ENCODE results near the gene RHOV.

The RHOV gene, protein sequence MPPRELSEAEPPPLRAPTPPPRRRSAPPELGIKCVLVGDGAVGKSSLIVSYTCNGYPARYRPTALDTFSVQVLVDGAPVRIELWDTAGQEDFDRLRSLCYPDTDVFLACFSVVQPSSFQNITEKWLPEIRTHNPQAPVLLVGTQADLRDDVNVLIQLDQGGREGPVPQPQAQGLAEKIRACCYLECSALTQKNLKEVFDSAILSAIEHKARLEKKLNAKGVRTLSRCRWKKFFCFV

DNA sequence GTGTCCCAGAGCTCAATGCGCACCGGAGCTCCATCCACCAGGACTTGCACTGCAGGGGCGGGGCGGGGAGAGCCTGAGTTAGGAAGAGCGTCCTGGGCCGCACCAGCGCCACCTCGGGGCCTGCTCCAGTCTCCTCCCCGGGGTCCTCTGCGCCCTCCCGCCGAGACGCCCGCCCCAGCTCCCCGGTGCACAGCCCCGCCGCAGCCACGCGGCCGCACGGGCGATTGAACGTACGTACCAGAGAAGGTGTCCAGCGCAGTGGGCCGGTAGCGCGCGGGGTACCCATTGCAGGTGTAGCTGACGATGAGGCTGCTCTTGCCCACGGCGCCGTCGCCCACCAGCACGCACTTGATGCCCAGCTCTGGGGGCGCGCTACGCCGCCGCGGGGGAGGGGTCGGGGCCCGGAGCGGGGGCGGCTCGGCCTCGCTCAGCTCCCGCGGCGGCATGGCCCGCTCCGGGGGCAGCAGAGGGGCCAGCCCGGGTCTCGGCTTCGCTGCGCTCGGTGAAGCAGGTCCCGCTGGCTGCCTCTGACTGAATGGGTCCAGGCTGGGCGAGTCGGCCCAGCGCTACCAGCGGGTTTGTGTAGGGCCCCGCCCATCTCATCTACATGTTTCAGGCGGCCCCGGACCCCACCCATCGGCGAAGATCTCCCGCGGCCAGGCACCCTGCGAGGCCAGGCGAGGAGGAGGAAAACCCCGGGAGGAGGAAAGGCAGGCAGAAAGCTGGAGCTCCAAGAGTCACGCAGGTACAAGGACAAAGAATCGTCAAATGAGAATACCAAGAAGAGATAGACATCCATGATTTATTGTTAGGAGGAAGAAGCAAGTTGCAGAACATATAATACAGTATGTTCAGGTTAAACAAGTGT, at the start of gene RHOV:
RHOV (minus strand) TSS at position 541 of the 868 bp plus-strand sequence; CDS start at position 446, 95 bp downstream.
- DNase-seq (ENCODE audit: low read depth) = no peak

DNA sequence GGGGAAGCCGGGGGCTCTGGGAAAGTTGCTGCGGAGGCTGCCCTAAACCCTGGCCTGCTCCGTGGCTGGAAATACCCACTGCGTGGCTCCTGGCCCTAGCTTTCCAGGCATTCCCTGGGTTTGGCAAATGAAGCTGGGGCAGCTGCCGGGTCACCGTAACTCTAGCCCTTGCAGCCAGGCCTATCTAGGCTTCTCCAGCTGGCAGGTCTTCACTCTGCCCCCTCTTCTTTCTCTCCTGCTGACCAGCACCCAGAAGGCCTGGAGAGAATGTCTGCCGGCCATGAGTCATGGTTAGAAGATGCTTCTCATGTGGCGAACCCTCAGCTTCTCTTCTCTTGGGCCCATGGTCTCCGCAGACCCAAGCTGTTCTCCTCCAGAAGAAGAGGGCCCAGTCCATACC, 49.5 kb upstream of the RHOV start:
- no peak for DNase-seq (ENCODE audit: low read depth)

DNA sequence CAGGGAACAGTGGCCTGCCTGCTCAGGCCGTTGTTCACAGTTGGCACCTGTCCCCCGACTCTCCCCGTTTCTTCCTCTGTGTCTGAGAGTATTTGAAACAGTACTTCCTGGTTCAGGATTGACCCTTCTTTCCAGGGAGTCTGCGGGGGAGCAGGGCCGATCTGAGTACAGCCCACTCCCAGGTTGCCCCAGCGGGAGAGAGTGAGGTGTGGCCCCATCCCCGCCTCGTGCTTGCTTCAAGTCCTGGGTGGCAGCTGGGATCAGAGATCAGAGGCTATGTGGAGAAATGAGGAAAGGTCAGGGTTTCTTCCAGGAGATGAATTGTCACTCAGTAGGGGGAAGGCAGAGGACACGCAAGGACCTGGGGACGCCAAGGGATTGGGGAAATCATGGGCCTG, 48.6 kb upstream of the RHOV start:
- no peak for DNase-seq (ENCODE audit: low read depth)

DNA sequence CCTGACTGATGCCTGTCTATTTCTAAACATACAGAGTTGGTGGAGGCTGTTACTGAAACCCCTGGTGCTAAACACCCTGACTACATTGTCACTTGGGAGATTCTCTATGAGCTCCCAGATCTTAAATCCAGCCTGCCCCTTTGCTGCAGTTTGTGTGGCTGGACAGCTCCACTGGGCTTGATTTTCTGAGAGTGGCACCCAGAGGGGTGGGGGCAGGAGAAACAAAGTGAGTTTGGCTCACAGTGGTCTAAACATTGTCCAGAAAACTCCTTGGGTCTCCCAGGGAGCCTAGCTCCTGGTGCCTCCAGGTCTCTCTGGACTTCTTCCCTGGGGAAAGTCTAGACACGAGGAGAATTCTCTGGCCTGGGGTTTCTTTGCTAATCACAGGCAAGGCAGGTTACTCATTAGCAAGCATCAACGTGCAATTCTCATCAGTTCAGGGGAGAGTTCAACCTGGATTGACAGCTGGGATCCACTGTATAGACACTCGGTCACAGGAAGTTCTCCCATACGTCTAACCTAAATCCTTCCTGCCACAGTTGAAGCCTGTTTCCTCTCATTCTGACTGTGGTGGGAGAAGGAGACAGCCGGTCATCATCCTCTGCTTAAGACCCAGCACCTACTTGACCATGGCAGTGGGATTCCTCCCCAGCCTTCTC, 48.0 kb upstream of the RHOV start:
- no peak for DNase-seq (ENCODE audit: low read depth)

DNA sequence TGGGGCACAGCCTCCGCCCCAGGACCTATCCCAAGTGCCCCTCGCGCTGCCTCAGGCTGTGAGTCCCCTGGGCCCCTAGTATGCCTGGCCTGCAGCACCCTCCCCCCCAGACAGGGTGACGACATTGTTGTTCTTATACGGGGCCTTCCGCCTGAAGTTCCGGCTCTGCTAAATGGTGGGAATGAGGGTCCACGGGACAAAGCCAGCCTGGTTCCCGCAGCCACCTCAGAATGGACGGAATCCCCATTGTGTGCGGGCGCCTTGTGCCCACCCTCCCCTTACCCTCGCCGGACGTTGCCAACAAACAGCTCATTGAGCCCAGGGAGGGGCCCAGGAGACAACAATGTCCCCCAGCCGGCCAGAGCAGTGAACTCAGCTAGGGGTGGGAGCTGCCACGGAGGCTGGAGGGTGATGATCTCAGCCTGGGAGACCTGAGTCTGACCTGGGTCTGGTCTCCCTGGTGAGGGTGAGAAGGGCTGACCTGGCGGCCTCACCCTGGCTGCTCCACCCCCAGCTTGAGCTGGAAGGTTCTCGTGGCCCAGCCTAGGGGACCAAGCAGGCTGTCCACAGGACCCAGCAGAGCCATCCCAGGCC, 44.9 kb upstream of the RHOV start:
- DNase-seq (ENCODE audit: low read depth) = no peak

DNA sequence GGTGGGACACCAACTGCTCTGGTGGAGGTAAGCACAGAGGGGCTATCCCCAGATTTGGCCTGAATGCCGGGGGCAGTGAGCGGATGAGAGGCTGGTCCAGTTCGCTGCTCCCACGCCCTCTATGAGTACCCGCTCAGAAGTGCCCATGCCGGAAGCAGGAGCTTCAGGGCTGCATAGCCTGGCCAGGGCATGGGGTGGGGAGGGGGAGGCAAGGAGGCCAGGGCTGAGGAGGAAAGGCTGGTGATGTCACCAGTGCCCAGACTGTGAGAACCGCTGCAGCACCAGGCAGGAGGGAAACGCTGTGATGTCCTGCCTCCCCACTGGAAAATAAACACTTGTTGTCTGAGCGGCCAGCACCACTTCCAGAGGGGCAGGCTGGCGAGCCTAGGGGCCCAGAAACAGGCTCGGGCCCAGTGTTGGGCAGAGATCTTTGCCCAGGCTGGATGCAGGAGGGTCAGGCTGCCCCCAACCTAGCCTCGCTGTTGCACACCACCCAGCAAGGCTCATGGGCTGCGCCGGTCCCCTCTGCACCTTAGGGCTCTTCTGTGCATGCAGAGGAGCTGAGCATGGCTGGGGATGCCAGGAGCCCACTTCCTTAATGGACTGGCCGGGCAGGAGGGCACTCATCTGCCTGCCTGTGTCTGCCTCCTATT, 44.2 kb upstream of the RHOV start:
- no peak for DNase-seq (ENCODE audit: low read depth)

DNA sequence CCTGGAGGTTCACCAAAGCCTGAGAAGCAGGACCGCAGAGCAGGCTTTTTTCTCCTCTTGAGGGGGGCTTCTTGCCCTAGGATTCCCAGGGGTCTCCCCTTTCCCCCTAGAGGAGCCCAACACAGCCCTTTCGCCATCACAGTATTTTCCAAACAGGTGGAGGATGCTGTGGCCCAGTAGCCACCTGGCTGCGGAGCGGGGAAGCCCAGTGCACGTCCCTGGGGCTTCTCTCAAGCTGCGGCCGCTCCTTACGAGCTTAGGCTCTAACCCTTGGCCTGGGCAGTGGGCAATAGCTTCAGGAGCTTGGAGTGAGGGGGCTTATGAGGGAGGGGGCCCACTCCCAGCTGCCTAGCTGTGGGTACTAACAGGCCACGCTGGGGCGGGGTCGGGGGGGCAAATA, 43.6 kb upstream of the RHOV start:
- no peak for DNase-seq (ENCODE audit: low read depth)

DNA sequence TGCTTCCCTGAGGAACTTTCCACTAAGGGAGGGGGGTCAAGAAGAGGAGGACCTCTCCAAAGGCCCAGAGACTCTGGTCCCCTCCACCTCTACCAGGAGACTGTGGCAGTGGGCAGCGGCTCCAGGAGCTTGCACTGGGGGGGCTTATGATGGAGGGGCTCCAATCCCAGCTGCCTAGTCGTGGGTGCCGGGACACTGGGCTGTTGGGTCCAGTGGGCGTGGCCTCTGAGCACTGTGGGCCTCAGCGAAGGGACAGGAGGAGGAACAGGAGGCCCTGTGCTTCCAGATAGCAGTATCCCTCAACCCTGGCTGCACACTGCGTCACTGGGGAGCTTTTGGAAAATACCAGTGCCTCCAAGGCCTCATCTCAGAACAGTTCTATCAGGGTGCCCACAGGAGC, 41.6 kb upstream of the RHOV start:
- no peak for DNase-seq (ENCODE audit: low read depth)

DNA sequence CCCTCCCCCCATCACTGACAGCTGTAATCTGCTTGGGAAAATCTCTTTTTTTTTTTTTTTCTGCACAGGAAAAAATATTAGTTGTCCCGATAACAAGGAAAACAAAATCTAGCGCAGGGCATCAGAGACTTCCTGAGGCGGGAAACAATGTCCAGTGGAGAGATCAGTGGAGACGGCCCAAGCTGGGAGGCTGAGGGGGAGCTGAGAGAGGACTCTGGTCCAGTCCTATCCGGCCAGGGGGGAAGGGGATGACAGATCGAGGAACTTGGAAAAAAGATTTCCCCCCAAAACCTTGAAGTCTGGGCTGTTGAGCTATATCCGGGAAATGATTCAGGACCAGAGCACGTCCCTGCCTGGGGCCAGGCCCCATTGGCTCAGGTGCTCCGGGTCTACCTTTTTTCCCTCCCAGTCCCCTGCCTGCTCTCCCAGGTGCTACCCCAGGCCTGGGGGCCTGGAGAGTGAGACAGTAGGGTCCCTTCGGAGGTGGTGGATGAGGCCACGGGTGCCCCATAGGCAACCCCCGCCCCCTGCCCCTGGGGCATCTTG, 41.2 kb upstream of the RHOV start:
- no peak for DNase-seq (ENCODE audit: low read depth)

DNA sequence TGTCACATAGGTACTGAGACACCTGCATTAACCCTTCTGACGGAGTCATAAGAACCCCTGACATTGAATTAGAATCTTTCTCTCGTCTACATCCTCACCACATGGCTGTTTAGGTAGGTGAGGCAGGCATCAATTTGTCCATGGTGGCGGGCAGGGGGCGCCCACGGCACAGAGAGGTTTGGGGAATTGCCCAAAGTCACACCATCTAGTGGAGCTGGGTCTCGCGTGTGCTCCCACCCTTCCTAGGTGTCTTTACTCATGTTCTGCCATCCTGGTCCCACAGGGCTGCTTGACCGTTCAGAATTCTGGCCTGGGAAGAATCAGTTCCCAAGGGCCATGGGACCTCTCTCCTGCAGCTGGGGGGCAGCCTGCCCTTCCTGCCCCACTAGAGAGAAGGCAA, 40.5 kb upstream of the RHOV start:
- no peak for DNase-seq (ENCODE audit: low read depth)

DNA sequence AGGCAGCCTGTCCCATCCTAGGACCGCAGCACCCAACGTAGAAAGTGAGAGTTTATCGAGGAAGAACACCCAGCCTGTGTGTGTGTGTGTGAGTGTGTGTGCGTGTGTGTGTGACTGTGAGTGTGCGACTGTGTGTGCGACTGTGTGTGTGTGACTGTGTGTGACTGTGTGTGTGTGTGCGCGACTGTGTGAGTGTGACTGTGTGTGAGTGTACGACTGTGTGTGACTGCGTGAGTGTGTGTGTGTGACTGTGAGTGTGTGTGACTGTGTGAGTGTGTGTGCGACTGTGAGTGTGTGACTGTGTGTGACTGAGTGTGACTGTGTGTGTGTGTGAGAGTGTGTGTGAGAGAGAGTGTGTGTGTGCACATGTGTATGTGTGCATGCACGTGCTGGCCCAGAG, 40.0 kb upstream of the RHOV start:
- no peak for DNase-seq (ENCODE audit: low read depth)

DNA sequence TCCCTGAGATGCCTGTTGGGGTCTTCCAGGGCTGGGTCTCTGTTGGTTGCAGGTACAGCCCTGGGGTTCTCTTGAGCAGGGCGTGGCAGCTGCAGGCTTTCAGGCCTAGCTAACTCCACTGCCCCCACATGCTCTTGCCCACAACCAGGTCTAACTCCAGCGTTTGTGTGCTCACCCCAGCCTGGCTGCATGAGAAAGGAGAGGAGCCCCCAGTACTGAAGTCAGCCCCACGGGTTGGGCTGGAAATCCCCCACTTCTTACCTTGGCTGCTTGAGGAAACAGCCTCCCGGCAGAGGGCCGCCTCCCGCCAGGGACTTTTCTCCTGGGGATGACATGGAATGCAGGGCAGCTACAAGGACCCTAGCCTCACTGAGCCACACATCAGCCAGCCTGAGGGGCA, 38.4 kb upstream of the RHOV start:
- no peak for DNase-seq (ENCODE audit: low read depth)

DNA sequence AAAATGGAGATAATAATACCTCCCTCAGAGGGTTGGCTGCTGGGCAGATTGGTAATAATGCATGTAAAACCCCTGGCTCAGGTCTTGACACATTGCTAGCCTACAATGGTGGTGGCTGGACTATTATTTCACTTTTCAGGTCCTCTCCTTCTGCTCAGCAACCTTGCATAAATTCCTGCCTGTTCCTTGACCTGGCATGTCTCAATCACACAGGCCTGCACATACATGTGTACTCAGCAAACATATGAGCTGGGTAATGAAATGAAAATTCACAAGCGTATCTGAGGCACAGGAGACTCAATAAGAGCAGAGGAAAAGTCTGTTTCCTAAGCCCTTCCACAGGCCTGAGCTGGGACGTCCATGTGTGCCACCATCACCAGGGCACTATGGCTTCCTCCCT, 37.7 kb upstream of the RHOV start:
- DNase-seq (ENCODE audit: low read depth) = no peak

DNA sequence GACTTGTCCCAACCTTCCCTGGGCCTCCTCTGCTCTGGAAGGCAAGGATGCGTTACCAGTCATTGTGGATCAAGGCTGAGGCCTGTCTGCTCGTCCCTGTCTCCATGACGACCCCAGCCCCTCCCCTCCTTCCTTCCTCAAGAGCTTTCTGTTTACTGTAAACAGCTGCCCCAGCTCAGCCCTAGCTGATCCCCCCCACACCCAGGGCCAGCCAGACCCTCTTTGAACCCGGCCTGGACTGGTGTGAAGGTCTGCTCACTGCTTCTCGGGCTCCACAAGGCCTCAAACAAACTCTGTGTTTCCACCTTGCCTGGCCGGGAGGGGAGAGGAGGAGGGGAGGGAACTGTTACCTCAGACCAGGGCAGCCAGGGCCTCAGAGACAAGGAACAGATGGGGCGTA, 37.1 kb upstream of the RHOV start:
- DNase-seq (ENCODE audit: low read depth) = no peak

DNA sequence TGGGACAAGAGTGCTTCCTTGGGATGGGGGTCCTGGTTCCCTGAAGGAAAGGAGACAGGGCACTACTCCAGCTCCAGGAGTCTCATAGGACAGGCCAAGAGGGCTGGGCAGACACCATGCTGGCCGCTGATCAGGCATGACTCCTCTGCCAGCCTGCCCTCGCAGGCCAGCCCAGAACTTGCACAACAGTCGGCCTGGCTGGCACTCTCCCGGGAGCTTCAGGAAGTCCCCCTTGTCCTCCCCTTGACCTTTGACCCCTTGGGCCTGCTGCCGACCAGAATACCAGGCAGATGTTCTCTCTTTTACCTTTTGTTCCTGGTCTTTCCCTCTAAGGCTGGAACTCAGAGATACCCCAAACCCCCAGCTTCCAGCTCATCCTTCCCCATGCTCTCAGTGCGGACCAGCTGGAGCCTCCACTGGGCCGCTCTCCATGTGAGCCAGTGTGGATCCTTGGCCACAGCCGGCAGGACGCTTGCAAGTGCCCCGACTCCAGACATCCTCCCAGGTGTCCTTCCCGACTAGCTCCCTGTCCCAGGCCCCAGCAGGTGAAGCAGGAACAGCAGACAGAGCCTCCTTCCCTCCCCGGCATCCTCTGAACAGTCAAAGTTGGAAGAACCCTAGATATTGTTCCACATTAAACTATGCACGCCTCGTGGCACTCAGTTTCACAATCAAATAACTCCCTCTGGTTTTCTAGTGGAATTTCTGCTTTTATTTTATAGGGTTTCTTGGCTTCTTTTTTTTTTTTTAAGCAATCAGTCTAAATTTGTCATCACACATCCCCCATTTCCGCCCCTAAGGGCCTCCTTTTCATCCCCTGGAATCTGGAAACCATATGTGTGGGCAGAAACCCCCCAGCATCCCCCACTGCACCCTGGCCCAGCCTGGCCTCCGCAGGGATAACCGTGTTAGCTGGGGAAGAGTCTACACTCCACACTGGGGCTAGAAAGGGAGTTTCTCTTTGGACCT, 35.9 kb upstream of the RHOV start:
- no peak for DNase-seq (ENCODE audit: low read depth)

DNA sequence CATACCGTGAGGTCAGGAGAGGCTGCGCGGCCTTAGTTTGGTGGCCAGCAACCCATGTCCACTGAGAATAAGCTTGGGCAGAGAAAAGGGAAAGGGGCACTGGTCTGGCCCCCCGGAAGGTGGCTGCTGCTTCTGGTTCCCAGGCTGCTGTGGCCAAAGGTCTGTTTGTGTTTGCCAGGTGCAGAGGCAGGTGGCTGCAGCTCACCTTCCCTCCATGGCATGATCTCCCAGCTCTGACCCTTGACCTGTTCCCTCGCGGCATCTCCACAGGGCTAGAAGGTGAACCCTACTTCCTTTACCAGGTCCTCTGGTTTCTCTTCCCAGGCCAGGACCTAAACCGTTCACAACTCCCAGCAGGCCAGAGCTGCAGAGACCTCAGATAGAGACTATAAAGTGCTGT, 34.1 kb upstream of the RHOV start:
- DNase-seq (ENCODE audit: low read depth) = no peak

DNA sequence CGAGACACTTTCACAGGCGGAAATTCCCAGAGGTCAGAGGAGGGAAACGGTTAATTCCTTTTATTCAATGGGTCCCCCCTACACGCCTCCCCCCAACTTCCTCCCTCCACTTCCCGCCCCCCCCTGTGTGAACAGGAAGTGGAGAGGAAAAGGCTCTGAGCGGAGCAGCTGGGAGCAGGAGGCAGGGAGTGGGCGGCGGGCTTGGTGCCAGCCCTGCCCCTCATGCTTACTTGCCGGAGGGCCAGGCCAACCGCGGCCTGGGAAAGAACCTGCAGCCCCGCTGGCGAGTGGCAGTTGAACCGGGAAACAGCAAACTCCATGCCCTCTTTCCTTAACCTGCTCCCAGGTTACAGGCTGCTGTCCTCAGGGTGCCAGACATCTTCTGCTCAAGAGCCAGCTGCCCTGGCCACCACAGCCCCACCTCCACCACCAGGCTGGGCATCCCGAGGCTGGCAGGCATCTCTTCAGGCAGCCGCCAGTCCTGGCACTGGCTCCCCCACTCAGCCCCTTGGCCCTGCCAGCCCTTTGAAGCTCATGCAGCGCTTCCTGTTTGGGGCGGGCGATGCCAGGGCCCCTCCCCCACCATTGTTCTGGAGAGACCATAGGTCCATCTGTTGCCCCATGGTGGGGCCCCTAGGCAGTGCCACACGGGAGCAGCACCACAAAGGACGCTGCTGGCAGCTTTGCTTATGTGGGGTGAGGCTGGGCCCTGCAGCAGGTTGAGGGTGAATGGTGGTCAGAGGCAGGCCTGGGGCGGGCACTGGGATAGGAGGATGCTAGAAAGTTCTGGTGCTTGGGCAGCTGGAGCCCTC, 33.2 kb upstream of the RHOV start:
- no peak for DNase-seq (ENCODE audit: low read depth)

DNA sequence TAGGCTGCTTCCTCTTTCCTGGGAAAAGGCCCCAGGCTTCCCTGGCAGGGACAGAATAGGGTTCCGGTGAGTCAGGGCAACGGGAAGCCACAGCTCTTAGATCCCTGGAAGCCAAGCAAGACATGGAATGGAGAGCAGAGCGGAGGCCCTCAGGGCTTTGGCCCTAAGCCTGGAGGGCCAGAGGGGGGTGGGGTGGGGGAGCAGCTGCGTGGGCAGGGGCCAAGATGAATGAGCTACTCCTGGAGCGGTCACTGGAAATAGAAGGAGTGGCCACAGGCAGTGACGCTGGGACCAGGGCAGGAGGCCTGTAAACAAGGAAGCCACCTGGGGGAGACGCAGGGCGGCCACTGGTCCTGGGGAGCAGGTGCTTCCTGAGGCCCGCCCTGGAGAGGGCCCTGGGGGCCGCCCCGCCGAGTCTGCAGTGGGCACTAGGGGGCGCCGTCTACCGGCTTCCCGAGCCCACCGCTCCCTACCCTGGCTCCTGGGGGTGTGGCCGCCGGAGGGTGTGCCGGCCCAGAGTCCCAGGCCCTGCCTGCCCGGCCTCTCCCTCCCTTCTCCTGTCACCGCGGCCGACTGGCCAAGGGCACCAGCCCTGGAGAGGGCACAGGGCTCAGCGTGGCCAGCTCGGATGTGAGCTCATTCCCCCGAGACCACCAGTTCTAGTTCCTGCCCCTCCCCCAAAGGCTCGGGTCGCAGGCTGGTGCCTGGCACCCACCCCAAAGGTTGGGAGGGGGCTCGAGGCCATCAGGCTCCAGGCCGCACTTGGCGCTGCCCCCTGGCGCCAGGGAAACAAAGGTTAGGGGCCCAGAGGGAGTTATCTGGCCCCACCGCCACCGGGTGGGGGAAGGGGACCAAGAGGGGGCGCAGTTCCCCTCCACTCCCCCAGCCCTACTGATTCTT, 32.3 kb upstream of the RHOV start:
- peak; percentile 71 for DNase-seq (ENCODE audit: low read depth)

All from stimulated activated CD8-positive, alpha-beta memory T cell treated with anti-CD3 and anti-CD28 coated beads, Interleukin-7, amount 100 ng/mL, for 24 hours (primary cell).